ENCODE data around the gene BSG.
"Not testable (repeated sequence)": the region's sequence is repeated elsewhere in the genome, so short reads cannot be mapped to it uniquely, and the experiment has no call there.

GRCh38 chr19:605061-605971 lies 32.9 kb downstream of the BSG start:
- not testable (repeated sequence) for TF ChIP-seq CTCF, POLR2AphosphoS5, POLR2A (IDR thresholded peaks at IDR 0.05)

Measured in breast epithelium (tissue), 3 donors.